Esophagus squamous epithelium (tissue), 4 donors: ENCODE measurements around the gene CAPG.
A peak's percentile ranks its signal among the peaks of the same experiment; 100 is the strongest.

ENCODE experiments used
- CTCF ChIP-seq, 6 experiments: fragments of 450-650 bp in 4 of 6; fragments of 200-600 bp in 2 of 6; sonication (generic) in 2 of 6; IDR thresholded peaks; one replicate each; pipeline ENCODE4 v1.5.1; 2016 to 2019; ENCODE audit warnings: antibody characterized with exemption in 6 of 6, mild to moderate bottlenecking in 4 of 6, moderate library complexity in 4 of 6
- POLR2A ChIP-seq, 4 donors: fragments of 450-650 bp; IDR thresholded peaks; one replicate each; pipeline ENCODE4 v1.6.1; 2017; ENCODE audit warnings: antibody characterized with exemption in 4 of 4, mild to moderate bottlenecking in 4 of 4, moderate library complexity in 3 of 4

GRCh38 chr2:85441864-85442263 lies 31.7 kb upstream of the CAPG start:
- TF ChIP-seq CTCF (IDR thresholded peaks at IDR 0.05) (no peak), POLR2A (IDR thresholded peaks at IDR 0.05) (peak in 1 of 4 donors; percentile 8)
